Measurements from ENCODE around the gene TSACC.

TSACC gene

GRCh38 chr1:156376958-156377919 lies 38.9 kb downstream of the TSACC start:
- ATAC-seq = no peak

- no peak for ATAC-seq
Observed at GRCh38 chr1:156378557-156378956, 40.2 kb downstream of the TSACC start.

GRCh38 chr1:156379420-156380165 lies 41.3 kb downstream of the TSACC start:
- ATAC-seq = no peak

GRCh38 chr1:156382561-156382960 lies 44.2 kb downstream of the TSACC start:
- no peak for ATAC-seq

GRCh38 chr1:156383023-156383422 lies 44.7 kb downstream of the TSACC start:
- peak; percentile 87 to 91 for ATAC-seq

GRCh38 chr1:156384007-156384406 lies 45.7 kb downstream of the TSACC start:
- no peak for ATAC-seq

- ATAC-seq = no peak
Observed at GRCh38 chr1:156384658-156385057, 46.3 kb downstream of the TSACC start.

GRCh38 chr1:156385534-156386031 lies 47.3 kb downstream of the TSACC start:
- ATAC-seq = peak; percentile 70 to 82

GRCh38 chr1:156386134-156386901 lies 48.0 kb downstream of the TSACC start:
- no peak for ATAC-seq

GRCh38 chr1:156386949-156387869 lies 48.9 kb downstream of the TSACC start:
- no peak for ATAC-seq

GRCh38 chr1:156387870-156388173 lies 49.5 kb downstream of the TSACC start:
- no peak for ATAC-seq

- ATAC-seq = no peak
Observed at GRCh38 chr1:156388174-156389137, 50.1 kb downstream of the TSACC start.

- no peak for ATAC-seq
Observed at GRCh38 chr1:156389311-156389710, 51.0 kb downstream of the TSACC start.

GRCh38 chr1:156390469-156391365 lies 52.4 kb downstream of the TSACC start:
- ATAC-seq = no peak

GRCh38 chr1:156391366-156391677 lies 53.0 kb downstream of the TSACC start:
- no peak for ATAC-seq

GRCh38 chr1:156391701-156392100 lies 53.4 kb downstream of the TSACC start:
- ATAC-seq = no peak

GRCh38 chr1:156392452-156392853 lies 54.1 kb downstream of the TSACC start:
- no peak for ATAC-seq

GRCh38 chr1:156393095-156393494 lies 54.8 kb downstream of the TSACC start:
- no peak for ATAC-seq

- ATAC-seq = no peak
Observed at GRCh38 chr1:156394082-156394481, 55.8 kb downstream of the TSACC start.
